Medulla oblongata (tissue), 1 donor: ENCODE measurements around the gene SEMA5A.
A peak's percentile ranks its signal among the peaks of the same experiment; 100 is the strongest.

Experiments
- DNase-seq: peaks from one replicate; pipeline ENCODE4 v3.0.0-alpha.2; 2015; ENCODE audit errors: extremely low spot score

Gene SEMA5A, protein sequence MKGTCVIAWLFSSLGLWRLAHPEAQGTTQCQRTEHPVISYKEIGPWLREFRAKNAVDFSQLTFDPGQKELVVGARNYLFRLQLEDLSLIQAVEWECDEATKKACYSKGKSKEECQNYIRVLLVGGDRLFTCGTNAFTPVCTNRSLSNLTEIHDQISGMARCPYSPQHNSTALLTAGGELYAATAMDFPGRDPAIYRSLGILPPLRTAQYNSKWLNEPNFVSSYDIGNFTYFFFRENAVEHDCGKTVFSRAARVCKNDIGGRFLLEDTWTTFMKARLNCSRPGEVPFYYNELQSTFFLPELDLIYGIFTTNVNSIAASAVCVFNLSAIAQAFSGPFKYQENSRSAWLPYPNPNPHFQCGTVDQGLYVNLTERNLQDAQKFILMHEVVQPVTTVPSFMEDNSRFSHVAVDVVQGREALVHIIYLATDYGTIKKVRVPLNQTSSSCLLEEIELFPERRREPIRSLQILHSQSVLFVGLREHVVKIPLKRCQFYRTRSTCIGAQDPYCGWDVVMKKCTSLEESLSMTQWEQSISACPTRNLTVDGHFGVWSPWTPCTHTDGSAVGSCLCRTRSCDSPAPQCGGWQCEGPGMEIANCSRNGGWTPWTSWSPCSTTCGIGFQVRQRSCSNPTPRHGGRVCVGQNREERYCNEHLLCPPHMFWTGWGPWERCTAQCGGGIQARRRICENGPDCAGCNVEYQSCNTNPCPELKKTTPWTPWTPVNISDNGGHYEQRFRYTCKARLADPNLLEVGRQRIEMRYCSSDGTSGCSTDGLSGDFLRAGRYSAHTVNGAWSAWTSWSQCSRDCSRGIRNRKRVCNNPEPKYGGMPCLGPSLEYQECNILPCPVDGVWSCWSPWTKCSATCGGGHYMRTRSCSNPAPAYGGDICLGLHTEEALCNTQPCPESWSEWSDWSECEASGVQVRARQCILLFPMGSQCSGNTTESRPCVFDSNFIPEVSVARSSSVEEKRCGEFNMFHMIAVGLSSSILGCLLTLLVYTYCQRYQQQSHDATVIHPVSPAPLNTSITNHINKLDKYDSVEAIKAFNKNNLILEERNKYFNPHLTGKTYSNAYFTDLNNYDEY

DNA sequence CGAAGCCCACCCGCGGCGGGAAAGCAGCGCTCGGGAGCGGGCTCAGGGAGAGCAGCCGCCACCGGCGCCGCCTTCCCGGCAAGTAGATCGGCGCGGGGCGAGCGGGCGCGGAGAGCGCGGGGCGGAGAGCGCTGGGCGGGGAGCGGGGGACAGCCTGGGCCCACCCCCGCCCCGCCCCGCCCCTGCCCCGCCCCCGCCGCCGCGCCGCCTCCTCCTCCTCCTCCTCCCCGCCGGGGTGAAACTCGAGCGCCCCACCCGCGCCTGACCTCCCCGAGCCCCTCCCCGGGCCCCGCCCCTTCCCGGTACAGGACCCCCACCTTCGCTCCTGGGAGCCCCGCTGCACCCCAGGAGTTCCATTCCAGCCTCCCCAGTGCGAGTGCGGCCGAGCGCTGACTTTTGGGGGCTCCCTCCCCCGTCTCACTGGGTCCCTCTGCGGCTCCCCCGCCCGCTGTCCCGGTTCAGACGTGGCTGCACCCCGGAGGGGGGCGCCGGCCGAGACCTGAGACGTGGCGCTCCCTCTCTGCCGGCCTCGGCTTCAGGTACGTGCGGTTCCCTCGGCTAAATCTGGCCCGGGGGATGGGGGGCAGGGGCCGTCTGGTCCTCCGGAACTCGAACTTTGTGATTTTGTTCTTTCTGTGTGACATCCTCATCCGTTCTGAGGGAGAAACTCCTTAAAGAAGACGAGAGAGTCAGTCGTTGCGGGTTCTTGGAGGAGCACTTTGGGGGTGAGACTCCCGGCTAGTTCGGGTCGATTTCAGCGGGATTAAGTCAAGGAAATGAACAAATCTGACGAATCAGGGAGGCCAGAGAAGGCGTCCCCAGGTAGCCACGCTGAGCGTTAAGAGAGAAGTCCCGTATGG, at the start of gene SEMA5A:
Gene SEMA5A, minus strand, starts transcription at position 84 of the 860 bp plus-strand sequence. CDS start 166,129 bp downstream, outside the sequence.
- DNase-seq, result peak; percentile 62

- no peak for DNase-seq
Measured at GRCh38 chr5:9594913-9595312, 49.0 kb upstream of the SEMA5A start.

- no peak for DNase-seq
Measured at GRCh38 chr5:9589049-9589835, 43.4 kb upstream of the SEMA5A start.

DNA sequence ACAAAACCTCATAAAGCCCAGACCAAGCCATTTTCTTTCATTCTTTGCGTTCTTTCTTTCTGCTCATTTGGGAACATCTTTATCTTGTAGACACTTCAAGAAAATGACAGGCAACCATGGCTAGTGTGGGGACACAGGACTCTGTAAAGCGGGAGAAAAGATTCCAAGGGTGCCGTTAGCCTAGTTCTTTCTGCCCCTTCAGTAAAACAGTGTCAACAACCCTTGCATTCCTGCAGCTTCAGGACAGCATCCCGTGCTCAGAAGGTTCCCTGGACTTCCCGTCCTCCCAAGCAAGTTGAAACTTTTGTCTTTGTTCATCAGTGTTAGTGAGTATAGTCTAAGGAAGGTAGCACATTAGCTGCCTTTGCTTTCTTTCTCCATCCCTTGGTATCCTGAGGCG, 42.4 kb upstream of the SEMA5A start:
- DNase-seq, result no peak

- no peak for DNase-seq
Measured at GRCh38 chr5:9587135-9587534, 41.3 kb upstream of the SEMA5A start.

GRCh38 chr5:9582406-9582805, 36.5 kb upstream of the SEMA5A start:
- no peak for DNase-seq

DNA sequence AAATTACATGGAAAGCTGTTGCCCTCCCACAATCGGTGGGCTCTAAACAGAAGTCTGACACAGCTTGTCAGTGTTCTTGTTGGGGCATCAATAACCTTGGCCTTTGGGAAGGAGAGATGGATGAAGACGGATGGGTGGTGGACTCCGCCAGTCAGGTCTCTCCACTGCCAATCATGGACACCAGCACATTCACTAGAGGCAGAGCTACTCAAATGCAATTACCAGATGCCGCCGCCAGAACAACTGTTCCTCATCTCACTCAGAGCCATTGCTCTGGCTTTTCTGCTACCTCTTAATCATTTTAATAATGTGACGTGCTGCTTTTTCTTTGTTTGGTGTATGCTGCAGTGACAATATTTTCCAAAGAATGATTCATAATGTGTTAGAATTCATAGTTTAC, 27.9 kb upstream of the SEMA5A start:
- no peak for DNase-seq

DNA sequence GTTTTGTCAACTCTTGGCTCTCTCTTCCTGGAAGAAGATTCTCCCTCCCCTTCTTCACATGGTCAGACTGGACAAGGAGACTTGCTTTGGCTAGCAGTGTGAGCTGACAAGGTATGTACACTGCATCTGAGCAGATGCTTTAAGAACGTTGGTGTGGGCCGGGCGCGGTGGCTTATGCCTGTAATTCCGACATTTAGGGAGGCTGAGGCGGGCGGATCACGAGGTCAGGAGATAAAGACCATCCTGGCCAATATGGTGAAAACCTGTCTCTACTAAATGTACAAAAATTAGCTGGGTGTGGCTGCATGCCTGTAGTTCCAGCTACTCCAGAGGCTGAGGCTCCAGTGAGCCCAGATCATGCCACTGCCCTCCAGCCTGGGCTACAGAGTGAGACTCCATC, 26.4 kb upstream of the SEMA5A start:
- DNase-seq, result no peak

DNA sequence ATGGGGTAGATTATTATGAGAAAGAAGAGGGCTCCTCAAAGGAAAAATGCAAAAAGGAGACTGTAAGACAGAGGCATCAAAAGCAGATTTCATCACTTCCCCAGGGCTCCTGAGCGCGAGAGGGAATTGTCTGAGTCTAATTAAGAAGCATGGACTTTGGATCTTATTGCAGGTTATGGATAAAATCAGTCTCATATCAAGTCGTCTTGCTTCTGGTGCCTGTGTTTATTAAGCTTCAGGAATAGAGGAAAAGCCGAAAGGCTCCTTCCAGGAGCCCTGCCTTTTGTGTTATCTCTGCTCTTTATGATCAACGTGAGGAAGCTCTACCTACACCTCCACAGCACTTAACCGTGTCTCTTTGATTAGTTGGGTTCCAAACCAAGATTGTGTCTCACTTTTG, 25.0 kb upstream of the SEMA5A start:
- DNase-seq, result no peak

DNA sequence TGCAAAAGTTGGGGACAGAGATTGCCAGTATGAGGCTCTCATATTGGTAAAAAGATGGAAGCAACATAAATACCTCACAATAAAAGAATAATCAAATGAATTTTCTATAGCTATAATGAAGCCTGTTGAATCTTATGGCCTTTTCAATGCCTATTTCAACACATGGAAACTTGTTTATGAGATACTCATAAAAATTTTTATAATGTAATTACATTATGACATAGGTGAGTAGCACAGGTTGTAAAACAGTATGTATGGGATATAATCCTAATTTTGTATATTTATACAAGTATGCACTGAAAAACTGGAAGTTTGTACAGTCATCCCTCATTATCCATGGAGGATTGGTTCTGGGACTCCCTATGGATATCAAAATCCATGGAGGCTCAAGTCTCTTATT, 21.2 kb upstream of the SEMA5A start:
- no peak for DNase-seq

DNA sequence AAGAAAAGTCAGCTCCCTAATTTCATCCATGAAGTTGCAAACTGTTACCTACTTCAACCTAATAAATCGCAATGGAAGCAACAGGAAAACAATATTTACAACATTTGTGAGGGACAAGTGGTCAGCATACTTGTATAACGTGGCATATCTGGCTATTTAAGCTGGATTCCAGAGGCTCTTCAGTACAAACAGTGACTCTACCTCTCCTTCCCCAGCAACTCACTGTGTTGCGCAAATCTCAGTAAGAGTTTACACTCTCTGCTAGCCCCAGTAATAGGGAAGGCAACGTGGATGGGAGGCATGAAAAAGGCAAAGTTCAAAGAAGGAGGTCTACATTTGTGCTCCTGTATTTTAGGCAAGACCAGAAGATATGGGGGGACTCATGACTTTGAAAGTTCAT, 18.9 kb upstream of the SEMA5A start:
- no peak for DNase-seq

DNA sequence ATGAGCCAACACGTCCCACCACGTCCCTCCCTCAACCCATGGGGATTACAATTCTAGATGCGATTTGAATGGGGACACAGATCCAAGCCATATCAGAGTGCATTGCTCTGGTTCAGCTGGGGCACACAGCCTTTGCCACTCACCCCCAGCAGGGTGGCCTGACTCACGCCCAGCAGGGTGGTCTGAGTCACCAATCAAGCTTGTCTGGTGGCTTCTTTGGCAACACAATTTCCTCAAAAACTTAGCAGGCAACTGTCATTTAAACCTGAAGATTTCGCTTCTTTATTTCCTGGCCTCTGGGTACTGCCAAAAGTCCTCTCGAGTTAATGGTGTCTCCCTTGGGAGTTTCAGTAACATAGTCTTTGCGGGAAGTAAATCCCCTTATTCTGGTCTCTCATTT, 16.3 kb upstream of the SEMA5A start:
- DNase-seq, result no peak

- DNase-seq, result no peak
Measured at GRCh38 chr5:9559965-9560364, 14.1 kb upstream of the SEMA5A start.

GRCh38 chr5:9558319-9558965, 12.6 kb upstream of the SEMA5A start:
- DNase-seq, result no peak

DNA sequence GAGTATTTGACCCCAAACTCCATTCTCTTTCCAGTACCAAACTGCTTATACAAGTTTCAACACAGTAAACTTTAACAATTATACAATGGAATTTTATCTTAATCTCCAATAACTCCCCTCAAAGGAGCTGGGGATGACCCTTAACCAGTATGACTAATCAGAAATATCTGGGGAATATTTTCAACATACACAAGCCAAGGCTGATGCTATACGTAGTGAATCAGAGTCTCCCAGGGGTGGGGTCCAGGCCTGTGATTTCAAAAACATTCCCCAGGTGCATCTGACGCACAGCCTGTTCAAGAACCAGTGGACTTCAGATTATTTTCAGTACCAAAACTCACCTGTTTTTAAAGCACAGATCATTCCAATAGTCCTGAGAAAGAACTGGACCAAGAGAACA, 11.8 kb upstream of the SEMA5A start:
- DNase-seq, result no peak

DNA sequence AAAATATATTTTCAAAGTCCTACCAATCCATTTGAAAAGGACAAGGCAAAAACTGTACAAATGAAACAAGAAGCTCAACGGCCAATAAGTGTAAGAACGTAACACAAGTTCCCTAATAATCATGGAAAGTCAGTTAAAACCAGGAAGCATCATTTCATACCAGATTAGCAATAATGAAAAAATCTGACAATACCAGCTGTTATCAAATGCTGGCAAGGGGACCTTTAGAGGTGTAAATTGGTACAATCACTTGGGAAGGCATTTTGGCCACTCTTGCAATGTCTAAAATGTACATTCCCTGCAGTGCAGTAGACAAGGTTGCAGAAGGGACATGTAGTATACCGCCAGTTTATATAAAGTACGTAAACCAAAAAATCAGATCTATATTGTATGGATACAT, 10.1 kb upstream of the SEMA5A start:
- no peak for DNase-seq

GRCh38 chr5:9554122-9554521, 8.2 kb upstream of the SEMA5A start:
- DNase-seq, result no peak

DNA sequence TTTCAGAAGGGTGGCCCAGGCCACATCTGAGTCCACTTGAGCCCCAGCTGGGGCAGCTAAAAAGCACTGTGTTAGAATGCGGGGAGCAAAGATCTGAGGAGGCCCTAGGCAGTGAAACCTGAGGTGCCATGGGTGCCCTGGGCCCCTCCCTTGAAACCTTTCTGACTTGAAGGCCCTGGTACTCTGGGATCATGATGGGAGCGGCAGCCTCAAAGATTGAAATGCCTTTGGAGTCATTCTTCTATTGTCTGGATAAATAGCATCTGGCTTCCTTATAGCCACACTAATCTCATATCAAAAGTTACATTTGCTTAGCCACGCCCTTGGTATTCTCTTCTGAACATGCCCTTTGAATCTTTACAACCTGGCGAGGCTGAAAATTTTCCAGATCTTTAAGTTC, 7.7 kb upstream of the SEMA5A start:
- no peak for DNase-seq

- DNase-seq, result no peak
Measured at GRCh38 chr5:9551567-9552537, 6.0 kb upstream of the SEMA5A start.
